LNCaP clone FGC (cell line): ENCODE results near the gene C2CD4C.
A peak's percentile ranks its signal among the peaks of the same experiment; 100 is the strongest.

ENCODE experiments used
- DNase-seq: peaks from one replicate; pipeline ENCODE4 v3.0.0-alpha.2; 2011; ENCODE audit warnings: low read depth
- H3K4me3 ChIP-seq: 2 replicates; pipeline ENCODE4 v1.5.1; 2011; ENCODE audit warnings: mild to moderate bottlenecking, low read depth, low read length, control low read depth
- CTCF ChIP-seq: IDR thresholded peaks from 2 replicates; pipeline ENCODE4 v1.5.1; 2012; ENCODE audit warnings: mild to moderate bottlenecking; ENCODE audit not compliant: control insufficient read depth, insufficient read depth; ENCODE audit errors: extremely low read depth

C2CD4C gene

GRCh38 chr19:407511-408440, 1.2 kb downstream of the C2CD4C start:
- H3K4me3 ChIP-seq: no peak overlapping the region

GRCh38 chr19:406971-407510, 1.9 kb downstream of the C2CD4C start:
- TF ChIP-seq CTCF: no peak
- DNase-seq: no peak
- no peak overlapping the region for H3K4me3 ChIP-seq

More at GRCh38 chr19:407511-408440, 1.2 kb downstream of the C2CD4C start:
- TF ChIP-seq CTCF: no peak
- no peak for DNase-seq

GRCh38 chr19:406135-406781, 2.7 kb downstream of the C2CD4C start:
- TF ChIP-seq CTCF: no peak
- DNase-seq: no peak
- no peak overlapping the region for H3K4me3 ChIP-seq

GRCh38 chr19:405121-405965, 3.6 kb downstream of the C2CD4C start:
- DNase-seq: peak; percentile 23
- 0 out of 2 replicates have a peak overlapping the region, but pooled peaks have one; percentile 11 for H3K4me3 ChIP-seq
- no peak for TF ChIP-seq CTCF

- H3K4me3 ChIP-seq: no peak overlapping the region
- DNase-seq: no peak
- TF ChIP-seq CTCF: no peak
These were observed 5.5 kb downstream of the C2CD4C start for GRCh38 chr19:403221-404027.

GRCh38 chr19:402786-403185, 6.2 kb downstream of the C2CD4C start:
- no peak overlapping the region for H3K4me3 ChIP-seq
- DNase-seq: no peak
- no peak for TF ChIP-seq CTCF
